Measurements from ENCODE around the gene RASEF.

The RASEF gene

GRCh38 chr9:82968816-82969215, 94.1 kb downstream of the RASEF start:
- no peak for TF ChIP-seq CTCF (conservative IDR thresholded peaks at IDR 0.05)
- H3K27ac ChIP-seq: no peak overlapping the region

GRCh38 chr9:82968388-82968787, 94.6 kb downstream of the RASEF start:
- no peak for TF ChIP-seq CTCF (conservative IDR thresholded peaks at IDR 0.05)

GRCh38 chr9:82961504-82962125, 101.3 kb downstream of the RASEF start:
- peak; percentile 87 for TF ChIP-seq CTCF (conservative IDR thresholded peaks at IDR 0.05)
- peak overlapping the region; percentile 37 for H3K27ac ChIP-seq

More at GRCh38 chr9:82968388-82968787, 94.6 kb downstream of the RASEF start:
- no peak overlapping the region for H3K27ac ChIP-seq

GRCh38 chr9:82957529-82958379, 105.2 kb downstream of the RASEF start:
- peak overlapping the region; percentile 37 for H3K27ac ChIP-seq
- no peak for TF ChIP-seq CTCF (conservative IDR thresholded peaks at IDR 0.05)

GRCh38 chr9:82949203-82949602, 113.7 kb downstream of the RASEF start:
- H3K27ac ChIP-seq: no peak overlapping the region
- TF ChIP-seq CTCF (conservative IDR thresholded peaks at IDR 0.05): no peak

GRCh38 chr9:82940376-82940775, 122.6 kb downstream of the RASEF start:
- H3K27ac ChIP-seq: no peak overlapping the region
- TF ChIP-seq CTCF (conservative IDR thresholded peaks at IDR 0.05): no peak

- peak overlapping the region; percentile 36 for H3K27ac ChIP-seq
- no peak for TF ChIP-seq CTCF (conservative IDR thresholded peaks at IDR 0.05)
These were observed 123.5 kb downstream of the RASEF start for GRCh38 chr9:82939451-82939850.

Measured in VCaP (cell line).